ENCODE results near the gene SLC26A1.

DNA sequence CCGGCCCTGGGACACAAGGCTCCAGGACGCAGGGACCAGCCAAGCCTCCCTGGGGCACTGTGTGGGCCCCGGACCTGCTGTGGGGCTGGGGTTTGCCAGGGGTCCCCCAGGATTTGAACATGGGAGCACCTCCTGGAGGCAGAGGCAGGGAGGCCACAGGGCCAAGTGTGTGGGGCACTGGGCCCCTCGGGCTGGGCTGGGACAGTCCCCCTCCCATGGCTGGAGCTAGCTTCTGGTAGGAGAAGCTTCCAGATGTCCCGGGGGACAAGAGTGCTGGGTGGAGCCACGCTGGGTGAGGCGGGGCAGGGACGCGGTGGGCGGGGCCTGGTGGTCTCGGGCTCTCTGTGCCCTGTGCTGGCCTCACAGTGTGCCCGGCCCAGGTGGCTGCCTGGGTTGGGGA, 36.8 kb upstream of the SLC26A1 start:
- TF ChIP-seq POLR2AphosphoS5 (IDR thresholded peaks at IDR 0.05) = no peak
- TF ChIP-seq, protein P1, sequence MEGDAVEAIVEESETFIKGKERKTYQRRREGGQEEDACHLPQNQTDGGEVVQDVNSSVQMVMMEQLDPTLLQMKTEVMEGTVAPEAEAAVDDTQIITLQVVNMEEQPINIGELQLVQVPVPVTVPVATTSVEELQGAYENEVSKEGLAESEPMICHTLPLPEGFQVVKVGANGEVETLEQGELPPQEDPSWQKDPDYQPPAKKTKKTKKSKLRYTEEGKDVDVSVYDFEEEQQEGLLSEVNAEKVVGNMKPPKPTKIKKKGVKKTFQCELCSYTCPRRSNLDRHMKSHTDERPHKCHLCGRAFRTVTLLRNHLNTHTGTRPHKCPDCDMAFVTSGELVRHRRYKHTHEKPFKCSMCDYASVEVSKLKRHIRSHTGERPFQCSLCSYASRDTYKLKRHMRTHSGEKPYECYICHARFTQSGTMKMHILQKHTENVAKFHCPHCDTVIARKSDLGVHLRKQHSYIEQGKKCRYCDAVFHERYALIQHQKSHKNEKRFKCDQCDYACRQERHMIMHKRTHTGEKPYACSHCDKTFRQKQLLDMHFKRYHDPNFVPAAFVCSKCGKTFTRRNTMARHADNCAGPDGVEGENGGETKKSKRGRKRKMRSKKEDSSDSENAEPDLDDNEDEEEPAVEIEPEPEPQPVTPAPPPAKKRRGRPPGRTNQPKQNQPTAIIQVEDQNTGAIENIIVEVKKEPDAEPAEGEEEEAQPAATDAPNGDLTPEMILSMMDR (IDR thresholded peaks at IDR 0.05) = no peak
- TF ChIP-seq POLR2A (IDR thresholded peaks at IDR 0.05) = no peak

Measured in transverse colon (tissue), 4 donors.